Nucleus accumbens (tissue), 56 donors: ENCODE data around the gene PRG3.
"Not testable (repeated sequence)": the region's sequence is repeated elsewhere in the genome, so short reads cannot be mapped to it uniquely, and the experiment has no call there.

ENCODE experiments used
- DNase-seq, 56 donors: peaks; one replicate each; lab custom pipeline; 2025; lab: John Stamatoyannopoulos, UW

PRG3 gene

DNA sequence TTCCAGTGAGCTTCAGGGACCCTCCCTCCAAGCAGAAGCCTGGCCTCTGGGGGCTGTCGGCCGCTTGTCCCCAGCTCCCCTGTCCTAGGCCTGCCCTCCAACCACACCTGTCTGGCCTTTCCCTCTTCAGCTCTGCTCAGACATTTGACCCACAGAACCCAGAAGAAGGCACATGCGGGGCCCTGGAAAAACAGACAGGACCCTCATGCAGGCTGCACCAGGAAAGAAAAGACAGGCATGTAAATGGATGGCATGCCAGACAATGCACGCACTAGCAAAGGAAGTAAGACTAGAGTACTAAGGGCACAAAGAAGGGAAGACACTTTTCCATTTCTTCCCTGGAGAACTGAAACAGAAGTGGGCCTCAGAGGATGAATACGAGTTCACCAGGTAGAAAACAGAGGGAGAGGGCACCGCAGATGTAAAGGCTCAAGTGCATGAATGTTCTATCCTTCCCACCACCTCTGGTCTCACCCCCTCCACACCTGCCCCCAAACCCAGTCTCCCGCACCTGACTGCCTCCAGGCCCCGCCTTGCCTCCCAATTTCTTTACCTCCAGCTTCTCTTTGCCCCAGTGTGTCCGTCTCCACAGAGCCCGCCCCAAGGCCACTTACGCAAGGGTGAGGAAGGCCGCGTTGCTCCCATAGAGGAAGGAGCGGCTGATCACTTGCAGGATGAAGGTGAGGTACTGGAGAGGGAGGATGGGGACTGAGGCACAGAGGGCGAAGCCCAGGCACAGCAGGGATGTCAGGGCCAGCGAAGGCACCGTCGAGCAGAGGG is 28.6 kb upstream of the PRG3 start:
- no peak for DNase-seq

GRCh38 chr11:57408771-57409170 is 27.8 kb upstream of the PRG3 start:
- no peak for DNase-seq

DNA sequence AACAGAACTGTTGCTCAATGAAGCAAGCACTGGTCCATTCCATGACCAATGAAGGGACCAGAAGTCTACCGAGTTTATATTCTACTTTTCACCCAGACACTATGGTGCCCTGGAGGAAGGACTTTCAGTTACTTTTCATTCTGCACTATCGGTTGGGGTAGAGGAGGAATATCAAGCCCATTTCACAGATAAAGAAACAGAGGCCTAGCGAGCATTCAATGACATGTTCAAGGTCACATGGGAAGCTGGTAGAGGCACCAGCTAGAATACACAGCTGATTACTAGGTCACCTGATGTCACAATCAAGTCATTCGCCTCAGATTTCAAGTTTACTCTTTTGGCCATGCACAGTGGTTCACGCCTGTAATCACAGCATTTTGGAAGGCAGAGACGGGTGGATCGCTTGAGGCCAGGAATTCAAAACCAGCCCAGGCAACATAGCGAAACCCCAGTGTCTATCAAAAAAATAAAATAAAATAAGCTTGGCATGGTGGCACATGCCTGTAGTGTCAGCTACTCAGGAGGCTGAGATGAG is 27.1 kb upstream of the PRG3 start:
- no peak for DNase-seq

DNA sequence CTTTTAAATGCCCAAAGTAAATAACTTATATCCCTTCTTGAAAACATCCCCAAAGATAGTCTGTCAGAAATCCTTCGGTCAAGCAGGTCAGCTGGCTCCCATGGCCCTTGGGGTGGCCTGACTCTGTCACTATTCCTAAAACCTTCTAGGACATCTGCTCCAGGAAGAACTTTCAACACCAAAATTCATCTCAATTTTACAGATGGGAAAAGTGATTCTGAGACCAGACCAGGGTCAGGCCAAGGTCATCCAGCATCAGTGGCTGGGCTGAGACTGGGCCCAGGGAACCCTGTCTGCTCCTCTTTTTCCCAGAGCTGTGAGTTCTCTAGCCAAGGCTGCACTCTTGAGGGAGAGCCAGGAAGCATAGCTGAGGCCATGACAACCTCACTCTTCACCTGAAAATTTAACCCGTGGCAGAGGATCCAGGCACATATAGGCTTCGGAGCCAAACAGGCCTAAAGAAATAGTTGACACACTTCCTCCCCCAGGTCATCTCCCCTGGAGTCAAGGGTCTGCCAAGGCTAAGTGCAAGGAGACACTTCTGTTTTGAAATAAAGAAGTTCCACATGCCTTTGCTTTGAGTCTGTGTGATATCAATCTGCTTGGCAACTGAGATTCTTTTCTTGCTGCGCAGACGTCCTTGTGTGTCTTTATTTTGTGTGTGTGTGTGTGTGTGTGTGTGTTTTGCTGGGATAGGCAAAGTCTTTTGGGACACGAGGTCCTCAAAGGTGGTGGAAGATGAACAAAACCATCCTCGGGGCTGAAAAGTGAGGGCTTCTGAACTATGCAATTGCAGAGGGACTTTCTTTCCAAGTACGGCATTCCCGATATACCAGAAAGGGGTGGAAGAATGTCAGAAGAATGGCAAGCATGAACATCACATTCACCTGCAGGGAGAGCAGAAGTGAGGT is 26.3 kb upstream of the PRG3 start:
- no peak for DNase-seq

DNA sequence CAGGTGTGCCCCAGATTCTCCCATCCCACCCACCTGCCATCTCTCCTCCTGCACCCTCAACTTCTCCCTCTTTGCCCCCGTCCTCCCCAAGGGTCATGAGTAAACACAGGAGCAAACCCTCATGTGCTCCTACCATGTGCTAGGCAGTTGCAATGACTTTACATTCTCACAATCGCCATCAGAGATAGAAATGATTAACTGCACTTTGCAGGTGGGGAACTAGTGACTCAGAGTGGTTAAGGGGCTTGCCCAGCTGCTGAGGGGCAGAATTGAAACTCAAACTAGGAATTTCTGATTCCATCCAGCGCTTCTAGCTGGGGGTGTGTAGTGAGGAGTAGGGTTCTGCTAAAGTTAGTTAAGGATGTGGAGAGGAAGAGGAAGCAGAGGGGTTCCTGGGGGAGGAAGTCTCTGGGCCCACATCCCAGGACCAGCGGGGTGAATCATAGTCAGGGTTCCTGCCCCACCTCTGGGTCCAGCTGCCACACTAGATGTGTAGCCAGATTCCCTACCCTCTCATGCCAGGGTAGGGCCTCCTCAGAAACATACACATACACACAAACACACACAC is 25.5 kb upstream of the PRG3 start:
- DNase-seq = no peak

- DNase-seq = no peak
These were observed 24.4 kb upstream of the PRG3 start for GRCh38 chr11:57405271-57405860.

DNA sequence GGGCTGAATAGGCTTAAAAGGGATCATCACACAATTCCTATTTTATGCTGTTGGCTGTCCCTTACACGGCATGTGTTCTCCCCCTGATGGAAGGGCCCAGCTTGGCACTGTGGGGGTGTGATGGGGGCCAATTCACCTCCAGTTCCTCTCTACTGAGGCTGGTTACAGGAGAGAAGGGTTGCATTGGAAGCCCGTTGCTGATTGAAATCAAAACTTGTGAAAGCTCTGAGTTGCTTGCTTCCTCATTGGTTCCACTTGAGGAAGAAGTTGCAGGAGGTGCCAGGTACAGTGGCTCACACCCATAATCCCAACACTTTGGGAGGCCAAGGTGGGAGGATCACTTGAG is 22.8 kb upstream of the PRG3 start:
- no peak for DNase-seq

DNA sequence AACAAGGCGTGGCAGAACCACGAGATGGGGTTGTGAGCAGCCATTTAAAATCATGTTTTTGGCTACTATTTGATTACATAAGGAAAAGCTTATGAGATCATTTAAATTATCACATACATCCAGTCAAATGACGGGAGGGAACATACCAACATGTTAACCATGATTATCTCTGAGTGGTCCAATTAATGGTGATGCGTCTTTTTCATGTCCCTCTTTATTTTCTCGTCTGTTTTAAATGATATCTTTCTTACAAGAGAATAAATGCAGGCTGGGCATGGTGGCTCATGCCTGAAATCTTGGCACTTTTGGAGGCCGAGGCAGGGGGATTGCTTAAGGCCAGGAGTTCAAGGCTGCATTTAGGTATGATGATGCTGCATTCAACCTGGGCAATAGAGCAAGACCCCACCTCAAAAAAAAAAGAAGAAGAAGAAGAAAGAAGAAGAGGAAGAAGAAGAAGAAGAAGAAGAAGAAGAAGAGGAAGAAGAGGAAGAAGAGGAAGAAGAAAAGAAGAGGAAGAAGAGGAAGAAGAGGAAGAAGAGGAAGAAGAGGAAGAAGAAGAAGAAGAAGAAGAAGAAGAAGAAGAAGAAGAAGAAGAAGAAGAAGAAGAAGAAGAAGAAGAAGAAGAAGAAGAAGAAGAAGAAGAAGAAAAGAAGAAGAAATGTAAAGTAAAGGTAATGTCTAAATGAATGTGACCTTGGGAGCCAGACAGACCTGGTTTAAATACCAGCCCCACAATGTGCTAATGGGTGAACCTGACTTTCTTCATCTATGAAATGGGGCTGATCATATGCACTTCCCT is 22.3 kb upstream of the PRG3 start:
- not testable (repeated sequence) for DNase-seq

GRCh38 chr11:57402188-57403002 is 21.4 kb upstream of the PRG3 start:
- DNase-seq = no peak

GRCh38 chr11:57399972-57400578 is 19.1 kb upstream of the PRG3 start:
- DNase-seq = no peak

DNA sequence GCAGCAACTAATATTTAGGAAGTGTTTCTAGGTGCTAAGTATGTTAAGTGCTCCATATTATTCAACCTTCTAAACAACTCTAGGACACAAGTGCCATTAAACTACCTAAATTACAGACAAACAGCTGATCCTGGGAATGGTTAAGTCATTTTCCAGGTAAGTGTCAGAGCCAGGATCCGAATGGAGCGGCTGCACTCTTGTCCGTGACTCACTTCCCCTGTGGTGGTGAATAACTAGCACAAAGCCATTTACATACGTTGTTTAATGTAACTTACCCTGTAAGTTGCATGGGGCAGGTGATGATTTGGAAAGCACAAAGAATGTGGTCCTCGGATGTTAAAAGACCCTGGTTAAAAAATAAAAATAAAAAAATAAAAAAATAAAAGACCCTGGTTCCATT is 18.3 kb upstream of the PRG3 start:
- DNase-seq = no peak

DNA sequence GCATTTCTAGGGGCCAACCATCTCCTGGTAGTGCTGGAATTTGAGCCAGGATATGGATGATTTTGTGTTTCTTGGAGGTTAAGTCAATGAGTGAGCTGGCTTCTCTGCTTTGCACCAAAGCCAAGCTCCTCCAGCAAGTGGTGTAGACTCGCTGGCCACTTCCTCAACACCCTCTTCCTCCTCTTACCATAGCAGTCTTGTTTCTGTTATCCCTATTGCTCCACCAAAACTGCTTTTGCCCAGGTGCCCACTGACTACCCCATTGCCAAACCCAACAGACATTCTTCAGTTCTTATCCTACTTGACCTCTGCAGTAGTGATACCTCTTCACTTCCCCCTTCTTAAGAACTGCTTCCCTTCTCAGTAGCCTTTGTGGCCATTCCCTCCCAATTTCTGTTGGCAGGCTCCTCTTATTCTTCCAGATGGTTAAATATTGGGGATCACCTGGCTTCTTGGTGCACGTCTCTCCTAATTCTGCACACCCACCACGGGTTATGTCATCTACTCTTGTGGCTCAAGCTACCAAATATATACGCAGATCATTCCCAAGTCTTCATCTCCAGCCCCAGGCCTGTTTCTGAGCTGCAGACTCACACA is 16.5 kb upstream of the PRG3 start:
- no peak for DNase-seq

DNA sequence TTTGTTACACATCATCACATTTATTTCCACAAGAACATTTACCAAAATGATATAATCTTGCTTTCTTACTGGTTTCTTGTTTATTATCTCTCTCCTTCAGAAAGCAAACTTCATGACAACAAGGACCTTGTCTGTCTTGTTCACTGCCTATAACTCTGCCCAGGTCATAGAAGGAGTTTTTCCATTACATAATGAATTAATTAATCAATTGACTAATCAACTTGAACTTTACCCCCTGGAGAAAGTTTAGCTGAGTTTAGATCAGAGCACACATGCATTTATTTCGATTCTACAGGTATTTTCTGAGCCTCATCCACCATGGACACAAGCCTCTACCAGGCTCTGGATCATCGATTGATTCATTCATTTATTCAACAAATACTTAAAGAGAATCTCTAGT is 15.8 kb upstream of the PRG3 start:
- no peak for DNase-seq

DNA sequence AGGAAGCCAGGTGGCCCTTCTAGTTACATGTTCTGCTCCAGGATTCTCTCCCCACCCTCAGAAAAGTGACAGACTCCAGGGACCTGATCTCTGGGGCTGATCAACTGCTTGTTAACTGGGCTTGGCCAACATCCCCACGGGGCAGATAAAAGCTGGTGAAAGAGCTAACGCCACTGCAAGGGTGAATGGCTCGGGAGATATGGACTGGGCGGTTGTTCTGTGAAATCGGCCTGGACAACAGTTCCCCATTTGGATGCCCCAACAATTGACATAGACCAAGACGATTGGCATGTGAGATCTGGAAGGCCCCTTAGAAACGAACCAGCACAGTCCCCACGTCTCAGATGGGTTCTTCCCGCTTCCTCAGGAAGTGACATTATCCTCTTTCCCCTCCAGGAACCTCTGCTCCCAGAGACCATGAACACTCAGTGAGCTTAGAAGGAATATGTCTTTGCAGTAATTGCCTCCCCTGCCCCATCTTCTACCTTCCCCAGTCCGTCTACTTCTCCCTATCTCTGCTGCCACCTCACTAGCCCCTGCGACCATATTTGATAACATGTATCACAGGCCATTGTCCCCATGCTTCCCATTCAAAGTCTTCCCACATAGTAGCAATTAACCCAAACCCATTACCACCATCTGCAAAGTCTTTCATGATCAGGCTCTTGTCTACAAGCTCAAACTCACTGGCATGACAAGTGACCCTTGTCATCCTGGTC is 15.1 kb upstream of the PRG3 start:
- DNase-seq = no peak

GRCh38 chr11:57394203-57394965 is 13.4 kb upstream of the PRG3 start:
- DNase-seq = no peak

- DNase-seq = no peak
These were observed 11.8 kb upstream of the PRG3 start for GRCh38 chr11:57392763-57393105.
